Measurements from ENCODE around the gene XIRP1. TPM values are rescaled to one million over a fixed set of nuclear protein-coding genes. Genes with fewer than 3 reads are reported as not detected.

Gene XIRP1
- total RNA-seq, 2 donors from 2014 or later: 0.99 to 17.2 TPM

- peaks cover 93% of the 10 kb centered on the region for H3K36me3 Mint-ChIP-seq (ENCODE audit: low read depth)
- no peaks in the 10 kb centered on the region for H3K9me3 Mint-ChIP-seq
- no peak for ATAC-seq (replicated peaks)
- peak overlapping the region; percentile 81 for H3K27ac Mint-ChIP-seq
- no peaks in the 10 kb centered on the region for H3K27me3 Mint-ChIP-seq
- peaks cover 63% of the 10 kb centered on the region for H3K4me1 Mint-ChIP-seq
- H3K4me3 Mint-ChIP-seq: peak overlapping the region; percentile 98
These were observed 50.3 kb downstream of the XIRP1 start for GRCh38 chr3:39142067-39142466.

DNA sequence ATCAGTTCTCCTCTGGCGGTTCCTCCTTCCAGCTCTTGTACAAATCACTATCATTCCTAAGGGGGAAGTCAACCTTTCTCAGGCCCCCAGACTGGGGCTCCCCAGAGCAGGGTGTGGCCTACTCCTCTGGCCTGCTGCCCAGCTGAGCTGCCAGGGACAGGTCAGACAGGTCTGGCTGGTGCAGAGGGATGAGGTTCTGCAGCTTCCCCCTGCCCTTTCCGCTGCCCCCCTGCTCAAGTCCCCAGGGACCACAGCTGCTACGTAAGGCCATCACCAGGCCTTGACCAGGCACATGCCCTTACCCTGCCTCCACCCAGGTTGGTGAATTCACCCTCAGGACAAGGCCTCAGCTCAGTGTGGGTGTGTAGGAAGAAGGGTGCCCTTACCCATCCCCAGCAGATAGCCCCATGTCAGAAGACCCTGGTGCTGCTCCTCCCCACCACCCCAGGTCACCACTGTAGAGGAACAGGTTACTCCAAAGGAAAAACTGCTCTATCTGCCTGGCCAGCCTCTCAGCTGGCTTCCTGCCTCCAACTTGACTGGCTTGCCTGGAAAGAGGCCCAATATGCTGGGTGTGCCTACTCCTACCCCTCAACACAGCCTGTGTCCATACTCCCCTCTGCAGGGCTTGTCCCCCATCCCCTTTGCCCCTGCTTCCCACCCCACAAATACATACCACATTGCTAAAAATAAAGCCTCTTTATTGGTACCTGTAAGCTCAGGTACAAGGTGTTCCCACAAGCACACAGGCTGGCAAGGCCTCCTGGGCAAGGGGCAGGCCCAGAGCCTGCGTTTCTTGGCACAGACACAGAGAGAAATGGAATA, 51.0 kb downstream of the XIRP1 start:
- Mint-ChIP-seq H3K4me3 (peak overlapping the region; percentile 59), H3K27ac (peak overlapping the region; percentile 81), H3K36me3 (ENCODE audit: low read depth) (peaks cover 92% of the 10 kb centered on the region), H3K4me1 (peaks cover 56% of the 10 kb centered on the region), H3K9me3 (no peaks in the 10 kb centered on the region), H3K27me3 (no peaks in the 10 kb centered on the region)
- peak; percentile 4 for ATAC-seq (replicated peaks)

DNA sequence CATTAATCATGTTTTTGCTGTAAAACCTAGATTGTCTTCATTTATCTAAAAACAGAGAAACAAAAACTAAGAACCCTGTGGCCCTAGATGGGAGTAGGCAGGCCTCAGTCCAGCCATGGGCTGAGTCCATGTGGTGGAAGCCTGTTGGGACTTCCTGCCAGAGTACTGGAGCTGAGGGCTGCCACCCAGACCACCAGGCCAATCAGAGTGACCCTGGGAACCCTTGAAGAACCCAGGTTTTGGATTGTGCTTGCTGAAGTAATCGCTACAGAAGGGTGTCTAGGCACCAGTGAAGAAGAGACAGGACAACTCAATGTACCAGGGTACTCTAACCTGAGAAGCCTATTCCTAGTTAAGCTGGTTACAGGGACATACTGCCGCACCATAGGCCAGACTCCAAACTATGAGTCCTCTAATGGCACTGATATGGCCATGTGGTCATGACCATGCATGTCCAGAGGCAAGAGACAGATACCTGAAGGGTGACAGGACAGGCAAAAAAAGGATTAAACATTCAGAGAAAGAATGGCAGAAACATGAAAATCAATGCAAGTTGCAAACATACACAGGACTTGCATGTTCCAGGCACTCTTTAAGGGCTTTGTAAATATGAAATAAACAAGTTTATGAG, 51.9 kb downstream of the XIRP1 start:
- peaks cover 85% of the 10 kb centered on the region for H3K36me3 Mint-ChIP-seq (ENCODE audit: low read depth)
- no peaks in the 10 kb centered on the region for H3K27me3 Mint-ChIP-seq
- peak overlapping the region; percentile 59 for H3K4me3 Mint-ChIP-seq
- no peak for ATAC-seq (replicated peaks)
- H3K27ac Mint-ChIP-seq: peak overlapping the region; percentile 81
- no peaks in the 10 kb centered on the region for H3K9me3 Mint-ChIP-seq
- peaks cover 49% of the 10 kb centered on the region for H3K4me1 Mint-ChIP-seq

DNA sequence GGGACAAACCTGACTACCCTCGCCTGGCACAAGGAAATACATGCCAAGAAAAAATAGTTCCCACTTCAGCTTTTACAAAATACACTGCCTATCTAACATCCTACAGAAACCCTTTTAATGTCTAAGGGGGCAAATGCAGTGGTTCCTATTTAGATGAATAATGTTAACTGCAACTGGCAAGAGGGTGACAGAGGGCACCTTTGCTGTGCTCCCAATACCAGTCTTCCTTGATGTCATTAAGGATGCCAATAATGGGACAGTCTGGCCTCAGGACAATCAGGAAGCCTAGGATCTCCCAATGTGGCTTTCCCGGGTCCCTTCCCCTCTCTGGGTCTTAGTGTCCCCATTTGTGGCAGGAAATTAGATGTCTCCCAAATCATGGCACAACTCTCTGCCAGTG, 53.0 kb downstream of the XIRP1 start:
- Mint-ChIP-seq H3K9me3 (no peaks in the 10 kb centered on the region), H3K27me3 (no peaks in the 10 kb centered on the region), H3K4me1 (peaks cover 43% of the 10 kb centered on the region), H3K27ac (peak overlapping the region; percentile 81), H3K36me3 (ENCODE audit: low read depth) (peaks cover 75% of the 10 kb centered on the region), H3K4me3 (peak overlapping the region; percentile 59)
- ATAC-seq (replicated peaks): no peak

- Mint-ChIP-seq H3K27me3 (no peaks in the 10 kb centered on the region), H3K4me3 (peak overlapping the region; percentile 59), H3K9me3 (no peaks in the 10 kb centered on the region), H3K27ac (peak overlapping the region; percentile 81), H3K36me3 (ENCODE audit: low read depth) (peaks cover 70% of the 10 kb centered on the region), H3K4me1 (peaks cover 41% of the 10 kb centered on the region)
- peak; percentile 78 for ATAC-seq (replicated peaks)
These were observed 53.5 kb downstream of the XIRP1 start for GRCh38 chr3:39138804-39139415.

GRCh38 chr3:39137991-39138803, 54.2 kb downstream of the XIRP1 start:
- peak; percentile 2 for ATAC-seq (replicated peaks)
- H3K36me3 Mint-ChIP-seq (ENCODE audit: low read depth): peaks cover 62% of the 10 kb centered on the region
- H3K4me3 Mint-ChIP-seq: peak overlapping the region; percentile 59
- no peaks in the 10 kb centered on the region for H3K27me3 Mint-ChIP-seq
- peak overlapping the region; percentile 81 for H3K27ac Mint-ChIP-seq
- no peaks in the 10 kb centered on the region for H3K9me3 Mint-ChIP-seq
- peaks cover 37% of the 10 kb centered on the region for H3K4me1 Mint-ChIP-seq

GRCh38 chr3:39137435-39137936, 54.9 kb downstream of the XIRP1 start:
- no peaks in the 10 kb centered on the region for H3K9me3 Mint-ChIP-seq
- H3K36me3 Mint-ChIP-seq (ENCODE audit: low read depth): peaks cover 55% of the 10 kb centered on the region
- H3K4me3 Mint-ChIP-seq: peak overlapping the region; percentile 59
- peaks cover 34% of the 10 kb centered on the region for H3K4me1 Mint-ChIP-seq
- H3K27me3 Mint-ChIP-seq: no peaks in the 10 kb centered on the region
- H3K27ac Mint-ChIP-seq: peak overlapping the region; percentile 81
- no peak for ATAC-seq (replicated peaks)

- H3K4me1 Mint-ChIP-seq: peaks cover 31% of the 10 kb centered on the region
- H3K36me3 Mint-ChIP-seq (ENCODE audit: low read depth): peaks cover 48% of the 10 kb centered on the region
- H3K27ac Mint-ChIP-seq: peak overlapping the region; percentile 68
- ATAC-seq (replicated peaks): no peak
- no peaks in the 10 kb centered on the region for H3K9me3 Mint-ChIP-seq
- H3K27me3 Mint-ChIP-seq: no peaks in the 10 kb centered on the region
- H3K4me3 Mint-ChIP-seq: no peak overlapping the region
These were observed 55.6 kb downstream of the XIRP1 start for GRCh38 chr3:39136533-39137434.

- no peaks in the 10 kb centered on the region for H3K27me3 Mint-ChIP-seq
These were observed 57.1 kb downstream of the XIRP1 start for GRCh38 chr3:39135170-39135805.

DNA sequence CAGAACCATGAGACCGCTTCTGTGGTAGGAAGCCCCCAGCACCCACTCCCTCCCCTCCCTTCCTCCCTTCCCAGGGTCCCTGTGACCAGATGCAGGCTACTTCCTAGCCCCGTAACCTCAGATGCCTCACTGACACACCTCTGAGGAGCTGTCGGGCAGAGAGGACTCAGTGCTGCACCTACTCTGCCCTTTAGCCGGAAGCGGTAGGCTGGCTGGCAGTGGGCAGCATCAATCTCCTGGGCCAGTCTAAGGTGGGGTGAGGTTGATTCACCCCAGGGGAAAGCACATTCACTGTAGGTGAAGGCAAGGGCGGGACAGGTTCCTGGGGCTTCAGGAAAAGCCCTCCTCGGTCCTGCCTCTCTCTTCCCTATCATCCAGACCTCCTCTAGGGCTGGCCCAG, 58.1 kb downstream of the XIRP1 start:
- Mint-ChIP-seq H3K27ac (peak overlapping the region; percentile 71), H3K36me3 (ENCODE audit: low read depth) (peaks cover 24% of the 10 kb centered on the region)

More at GRCh38 chr3:39135170-39135805, 57.1 kb downstream of the XIRP1 start:
- Mint-ChIP-seq H3K9me3 (no peaks in the 10 kb centered on the region), H3K4me3 (no peak overlapping the region), H3K4me1 (peaks cover 19% of the 10 kb centered on the region), H3K36me3 (ENCODE audit: low read depth) (peaks cover 33% of the 10 kb centered on the region), H3K27ac (peak overlapping the region; percentile 71)
- ATAC-seq (replicated peaks): no peak

GRCh38 chr3:39133822-39134221, 58.6 kb downstream of the XIRP1 start:
- Mint-ChIP-seq H3K27me3 (no peaks in the 10 kb centered on the region), H3K9me3 (no peaks in the 10 kb centered on the region), H3K4me3 (no peak overlapping the region), H3K4me1 (peaks cover 6% of the 10 kb centered on the region), H3K36me3 (ENCODE audit: low read depth) (peaks cover 22% of the 10 kb centered on the region), H3K27ac (peak overlapping the region; percentile 63)
- no peak for ATAC-seq (replicated peaks)

More for the DNA sequence above, 58.1 kb downstream of the XIRP1 start:
- no peaks in the 10 kb centered on the region for H3K9me3 Mint-ChIP-seq
- no peak overlapping the region for H3K4me3 Mint-ChIP-seq
- ATAC-seq (replicated peaks): no peak
- H3K4me1 Mint-ChIP-seq: peaks cover 10% of the 10 kb centered on the region
- no peaks in the 10 kb centered on the region for H3K27me3 Mint-ChIP-seq

All from activated T-helper 17 cell treated with anti-CD3 and anti-CD28 coated beads, Interleukin-2, amount 50 U/mL, for 72 hours (primary cell).